Panc1 (cell line): ENCODE results near the gene PDE9A. TPM values are rescaled to one million over a fixed set of nuclear protein-coding genes. Genes with fewer than 3 reads are reported as not detected.

Source experiments
- ATAC-seq: fragments of 200-7000 bp; cut with Tn5 transposase; 2 replicates; pipeline ENCODE4 v1.9.1; 2020; ENCODE audit warnings: mild to moderate bottlenecking, moderate library complexity
- BruUV-seq: library from RNA; stranded (reverse); fragments of 400-500 nt; replicated peaks from 2 replicates; lab custom pipeline; 2021; lab: Mats Ljungman, UMichigan
- CTCF ChIA-PET: fragments of 300-600 bp; sonication (Branson Sonifier 250); formaldehyde crosslinking; loops from one replicate; lab custom pipeline; 2022; ENCODE audit warnings: antibody characterized with exemption; lab: Charles Lee
- POLR2A ChIA-PET: fragments of 300-600 bp; sonication (Branson Sonifier 250); formaldehyde crosslinking; loops from one replicate; lab custom pipeline; 2022; ENCODE audit warnings: antibody characterized with exemption; lab: Charles Lee
- DNase-seq: peaks from one replicate; pipeline ENCODE4 v3.0.0-alpha.2; 2010; ENCODE audit warnings: low read depth, low spot score
- H3K27ac ChIP-seq: 2 replicates; pipeline ENCODE4 v1.5.1; 2011; ENCODE audit warnings: mild to moderate bottlenecking, low read length, inconsistent platforms
- H3K27me3 ChIP-seq: fragments of 200-500 bp; sonication (Bioruptor generic); 2 replicates; pipeline ENCODE4 v1.6.0; 2014; ENCODE audit warnings: low read length, inconsistent platforms; ENCODE audit not compliant: control insufficient read depth, insufficient read depth
- H3K36me3 ChIP-seq: fragments of 200-500 bp; sonication (Bioruptor generic); 2 replicates; pipeline ENCODE4 v1.5.1; 2014; ENCODE audit warnings: inconsistent platforms, mild to moderate bottlenecking, low read length, moderate library complexity; ENCODE audit not compliant: control insufficient read depth, insufficient read depth
- H3K4me1 ChIP-seq: 2 replicates; pipeline ENCODE4 v1.5.1; 2011; ENCODE audit warnings: inconsistent platforms, mild to moderate bottlenecking, low read length, moderate library complexity; ENCODE audit not compliant: control insufficient read depth, insufficient read depth
- H3K4me3 ChIP-seq, 2 experiments: 2 replicates each; pipeline ENCODE4 v1.5.1; 2011 to 2012; ENCODE audit warnings: low read depth in 2 of 2, low read length in 2 of 2, mild to moderate bottlenecking in 2 of 2, inconsistent platforms in 1 of 2, moderate library complexity in 1 of 2
- H3K9me3 ChIP-seq: fragments of 200-500 bp; sonication (Bioruptor generic); 2 replicates; pipeline ENCODE4 v1.5.1; 2014; ENCODE audit warnings: low read depth, mild to moderate bottlenecking, inconsistent platforms, low read length, moderate library complexity; ENCODE audit not compliant: control insufficient read depth, insufficient read depth
- CTCF ChIP-seq: fragments of 450-650 bp; IDR thresholded peaks from 2 replicates; pipeline ENCODE4 v1.5.1; 2017; ENCODE audit warnings: mild to moderate bottlenecking
- POLR2AphosphoS5 ChIP-seq: IDR thresholded peaks from 2 replicates; pipeline ENCODE4 v1.6.1; 2012; ENCODE audit warnings: mild to moderate bottlenecking, low read depth, low read length, moderate library complexity
- SIN3A ChIP-seq: IDR thresholded peaks from 2 replicates; pipeline ENCODE4 v1.6.1; 2012; ENCODE audit warnings: low read depth, mild to moderate bottlenecking, low read length, moderate library complexity, borderline replicate concordance; ENCODE audit not compliant: insufficient read depth
- TCF7L2 ChIP-seq: IDR thresholded peaks from 2 replicates; pipeline ENCODE4 v1.6.1; 2011; ENCODE audit warnings: mild to moderate bottlenecking, low read depth, low read length, inconsistent platforms
- in situ Hi-C: cut with HindIII; loops from 2 replicates; pipeline ENCODE4 v1.10.0; 2016; ENCODE audit warnings: low sequenced_read_pairs, low pct_unique_long_range_greater_than_20kb
- intact Hi-C: fragments of 100-400 bp; cut with micrococcal nuclease; formaldehyde crosslinking; loops from one replicate; pipeline ENCODE4 v1.10.0; 2022; ENCODE audit not compliant: unreplicated experiment
- total RNA-seq: library from RNA; stranded (reverse); gene quantifications from one replicate; pipeline ENCODE4 v1.2.1, GENCODE V29; 2021; ENCODE audit not compliant: unreplicated experiment
- TF ChIP-seq, protein P1 (sequence below), 2 experiments: IDR thresholded peaks; 2 replicates each; pipeline ENCODE4 v1.6.1; 2011 to 2012; ENCODE audit warnings: low read depth in 2 of 2, control low read depth in 1 of 2, low read length in 1 of 2, mild to moderate bottlenecking in 1 of 2, moderate library complexity in 1 of 2; ENCODE audit not compliant: insufficient read depth in 1 of 2

PDE9A gene
- total RNA-seq, 1 experiment from 2014 or later = 0.72 TPM

- ChIA-PET POLR2A (interaction anchor here (0.7 kb wide), 1 partner anchor 214 kb away, joined by 5 read pairs; the partner anchor contains the start of gene NDUFV3), CTCF (interaction anchor here (0.7 kb wide), 1 partner anchor 79 kb away, joined by 15 read pairs; no protein-coding TSS in a partner anchor)
- Histone ChIP-seq H3K4me3 (no peak overlapping the region), H3K4me1 (no peaks in the 10 kb centered on the region), H3K36me3 (no peaks in the 10 kb centered on the region), H3K27me3 (no peaks in the 10 kb centered on the region; the same call in 1 of the 2 replicates), H3K27ac (no peak overlapping the region), H3K9me3 (no peaks in the 10 kb centered on the region)
- intact Hi-C loops = no loop called here
- no peak for DNase-seq
- TF ChIP-seq TCF7L2 = no peak
- TF ChIP-seq SIN3A = no peak
- TF ChIP-seq POLR2AphosphoS5 = no peak
- TF ChIP-seq, protein P1, sequence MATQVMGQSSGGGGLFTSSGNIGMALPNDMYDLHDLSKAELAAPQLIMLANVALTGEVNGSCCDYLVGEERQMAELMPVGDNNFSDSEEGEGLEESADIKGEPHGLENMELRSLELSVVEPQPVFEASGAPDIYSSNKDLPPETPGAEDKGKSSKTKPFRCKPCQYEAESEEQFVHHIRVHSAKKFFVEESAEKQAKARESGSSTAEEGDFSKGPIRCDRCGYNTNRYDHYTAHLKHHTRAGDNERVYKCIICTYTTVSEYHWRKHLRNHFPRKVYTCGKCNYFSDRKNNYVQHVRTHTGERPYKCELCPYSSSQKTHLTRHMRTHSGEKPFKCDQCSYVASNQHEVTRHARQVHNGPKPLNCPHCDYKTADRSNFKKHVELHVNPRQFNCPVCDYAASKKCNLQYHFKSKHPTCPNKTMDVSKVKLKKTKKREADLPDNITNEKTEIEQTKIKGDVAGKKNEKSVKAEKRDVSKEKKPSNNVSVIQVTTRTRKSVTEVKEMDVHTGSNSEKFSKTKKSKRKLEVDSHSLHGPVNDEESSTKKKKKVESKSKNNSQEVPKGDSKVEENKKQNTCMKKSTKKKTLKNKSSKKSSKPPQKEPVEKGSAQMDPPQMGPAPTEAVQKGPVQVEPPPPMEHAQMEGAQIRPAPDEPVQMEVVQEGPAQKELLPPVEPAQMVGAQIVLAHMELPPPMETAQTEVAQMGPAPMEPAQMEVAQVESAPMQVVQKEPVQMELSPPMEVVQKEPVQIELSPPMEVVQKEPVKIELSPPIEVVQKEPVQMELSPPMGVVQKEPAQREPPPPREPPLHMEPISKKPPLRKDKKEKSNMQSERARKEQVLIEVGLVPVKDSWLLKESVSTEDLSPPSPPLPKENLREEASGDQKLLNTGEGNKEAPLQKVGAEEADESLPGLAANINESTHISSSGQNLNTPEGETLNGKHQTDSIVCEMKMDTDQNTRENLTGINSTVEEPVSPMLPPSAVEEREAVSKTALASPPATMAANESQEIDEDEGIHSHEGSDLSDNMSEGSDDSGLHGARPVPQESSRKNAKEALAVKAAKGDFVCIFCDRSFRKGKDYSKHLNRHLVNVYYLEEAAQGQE (IDR thresholded peaks at IDR 0.05; ENCODE audit: insufficient read depth in 1 of 2, low read depth in 2 of 2, low read length in 1 of 2) = no peak
- no peak for TF ChIP-seq CTCF
- no TSS peak for BruUV-seq
- in situ Hi-C loops = no loop called here
- ATAC-seq = no peak
Observed at GRCh38 chr21:42679319-42680057, 26.1 kb downstream of the PDE9A start.

DNA sequence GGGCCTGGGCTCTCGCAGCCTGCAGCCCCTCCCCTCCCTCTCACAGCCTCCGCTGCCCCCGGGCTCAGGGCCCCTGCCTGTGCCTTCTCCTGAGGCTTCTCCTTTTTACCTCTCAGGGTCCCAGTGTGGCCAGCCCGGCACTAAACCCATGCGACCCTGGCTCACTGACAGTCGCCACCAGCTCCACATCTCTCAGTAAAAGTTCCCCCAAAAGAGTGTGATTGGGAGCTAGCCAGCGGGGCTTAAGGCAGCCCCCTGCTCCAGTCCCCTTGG lies 26.6 kb downstream of the PDE9A start:
- no peaks in the 10 kb centered on the region for H3K36me3 ChIP-seq
- H3K4me3 ChIP-seq = no peak overlapping the region
- CTCF ChIA-PET = no interaction called here
- TF ChIP-seq CTCF (no peak), TCF7L2 (no peak), SIN3A (no peak), POLR2AphosphoS5 (no peak)
- TF ChIP-seq, protein P1 (IDR thresholded peaks at IDR 0.05; ENCODE audit: insufficient read depth in 1 of 2, low read depth in 2 of 2, low read length in 1 of 2) = no peak
- ATAC-seq = no peak
- no peaks in the 10 kb centered on the region for H3K4me1 ChIP-seq
- POLR2A ChIA-PET = no interaction called here
- H3K27me3 ChIP-seq = no peaks in the 10 kb centered on the region; the same call in 1 of the 2 replicates
- intact Hi-C loops = no loop called here
- no peaks in the 10 kb centered on the region for H3K9me3 ChIP-seq
- in situ Hi-C loops = no loop called here
- no peak overlapping the region for H3K27ac ChIP-seq
- no TSS peak for BruUV-seq
- no peak for DNase-seq
